Activated gamma-delta T cell (primary cell): ENCODE measurements around the gene TOR3A.
"Not testable (repeated sequence)": the region's sequence is repeated elsewhere in the genome, so short reads cannot be mapped to it uniquely, and the experiment has no call there.

Experiments used
- DNase-seq: peaks from one replicate; lab custom pipeline; 2025; lab: John Stamatoyannopoulos, UW

Gene TOR3A

GRCh38 chr1:179107706-179108629 is 26.1 kb downstream of the TOR3A start:
- no peak for DNase-seq

DNA sequence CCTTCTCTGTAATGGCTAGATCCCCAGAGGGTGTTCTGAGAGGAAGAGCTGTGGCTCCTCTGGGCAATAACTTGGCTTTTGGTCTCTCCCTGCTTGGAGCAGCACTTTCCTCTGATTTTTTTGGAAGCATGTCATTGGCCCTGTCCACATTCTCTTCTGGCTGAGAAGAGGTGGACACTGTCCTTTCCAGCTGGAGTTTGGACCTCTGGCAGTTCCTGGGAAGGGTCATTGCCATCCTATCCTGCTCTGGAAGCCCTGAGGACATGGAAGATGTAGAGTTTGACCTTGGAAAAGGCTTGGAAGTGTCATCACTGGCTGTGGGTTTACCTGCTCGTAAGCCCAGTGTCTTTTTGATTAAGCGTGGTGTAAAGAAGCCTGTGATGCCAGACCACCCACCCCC is 26.8 kb downstream of the TOR3A start:
- DNase-seq, result no peak

DNA sequence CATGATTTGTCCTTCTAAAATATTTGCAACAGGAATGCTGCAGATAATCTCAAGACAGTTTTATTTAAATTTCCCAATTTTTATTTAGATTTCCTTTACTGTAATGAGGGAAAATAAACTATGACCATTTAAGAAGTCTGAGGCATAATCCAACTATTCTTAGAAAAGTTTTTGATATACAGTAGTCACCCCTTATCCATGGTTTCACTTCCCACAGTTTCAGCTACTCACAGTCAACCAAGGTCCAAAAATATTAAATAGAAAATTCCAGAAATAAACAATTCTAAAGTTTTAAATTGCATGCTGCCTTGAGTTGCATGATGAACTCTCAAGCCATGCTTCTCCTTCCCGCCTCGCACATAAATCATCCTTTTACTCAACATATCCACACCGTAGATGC is 33.3 kb downstream of the TOR3A start:
- no peak for DNase-seq

DNA sequence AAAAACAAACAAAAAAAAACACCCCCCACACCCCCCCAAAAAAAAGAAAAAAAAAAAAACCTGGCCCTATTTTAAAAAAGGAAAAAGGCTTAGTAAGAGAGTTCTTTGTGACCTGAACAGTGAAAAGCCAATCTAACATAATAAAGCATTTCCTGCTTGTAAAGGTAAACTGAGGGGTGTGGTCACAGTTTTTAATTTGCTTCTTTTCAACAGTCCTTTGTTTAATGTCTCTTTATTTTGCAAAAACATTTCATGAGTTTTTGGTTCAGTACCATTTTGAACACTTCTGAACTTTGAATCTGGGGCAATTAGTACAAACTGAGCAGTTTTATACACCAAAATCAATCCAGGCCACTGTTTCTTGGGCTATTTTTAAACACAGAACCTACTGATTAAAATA is 37.6 kb downstream of the TOR3A start:
- no peak for DNase-seq

DNA sequence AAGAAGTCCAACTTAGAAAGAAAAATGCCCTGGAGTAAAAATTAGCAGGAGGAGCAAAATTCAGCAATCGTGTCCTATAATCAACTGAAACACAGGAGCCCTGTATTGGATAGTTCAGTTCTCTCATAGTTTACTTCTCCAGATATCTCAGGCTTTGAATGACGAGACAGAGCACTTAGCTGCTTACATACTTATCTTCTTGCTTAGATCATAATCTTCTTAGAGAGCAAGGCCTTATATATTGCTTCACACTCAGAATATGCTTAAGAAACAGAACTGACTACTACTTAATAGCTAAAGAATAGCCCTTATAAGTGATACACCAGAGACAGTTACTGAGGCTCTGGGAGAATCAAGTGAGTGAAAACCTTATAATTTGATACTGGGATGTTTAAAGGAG is 38.9 kb downstream of the TOR3A start:
- no peak for DNase-seq

DNA sequence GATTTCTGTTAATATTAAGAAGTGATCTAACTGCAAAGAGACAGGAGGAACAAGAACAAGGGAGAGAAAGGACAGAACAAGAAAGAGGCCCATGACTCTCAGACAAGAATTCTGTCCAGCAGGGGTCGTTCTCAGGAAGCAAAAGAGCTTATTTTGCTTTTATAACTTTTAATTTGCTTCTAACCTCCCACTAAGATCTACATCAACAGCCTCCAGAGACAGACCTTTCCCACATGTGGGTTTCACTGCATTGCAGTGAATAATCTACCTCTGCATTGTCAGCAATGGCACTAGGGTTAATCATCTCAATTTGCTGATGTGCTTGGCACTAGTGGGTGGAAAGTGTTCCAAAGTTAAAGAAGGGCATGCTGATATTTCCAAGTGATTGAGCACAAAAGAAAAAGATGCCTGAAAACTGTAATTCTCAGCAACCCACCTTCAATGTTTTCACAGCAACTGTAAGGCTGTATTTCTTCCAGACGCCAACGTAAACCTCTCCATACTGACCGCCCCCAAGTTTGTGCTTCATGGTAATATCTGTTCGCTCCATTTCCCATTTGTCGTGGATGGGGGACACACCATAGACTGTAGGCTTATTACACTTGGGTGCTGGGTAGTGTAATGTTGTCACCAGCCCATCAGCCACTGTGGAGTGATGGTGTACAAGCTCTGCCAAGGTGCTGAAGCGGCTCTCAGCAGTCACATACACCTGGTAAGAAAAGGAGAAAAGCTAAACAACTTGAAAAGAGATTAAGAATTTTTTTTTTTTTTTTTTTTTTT is 39.5 kb downstream of the TOR3A start:
- DNase-seq, result no peak

DNA sequence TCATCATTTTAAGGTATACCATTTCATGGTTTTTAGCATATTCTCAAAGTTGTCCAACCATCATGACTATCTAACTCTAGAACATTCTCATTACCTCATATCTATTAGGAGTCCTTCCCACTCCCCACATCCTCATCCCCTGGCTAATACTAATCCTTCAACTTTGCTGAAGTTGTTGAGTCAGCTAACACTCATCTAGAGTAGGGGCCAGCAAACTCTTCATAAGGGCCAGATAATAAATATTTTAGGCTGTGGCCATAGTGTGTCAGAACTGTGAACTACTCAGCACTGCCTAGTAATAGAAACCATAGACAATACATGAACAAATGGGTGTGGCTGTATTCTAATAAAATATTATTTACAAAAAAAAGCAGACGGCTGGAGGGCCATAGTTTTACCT is 43.0 kb downstream of the TOR3A start:
- no peak for DNase-seq

GRCh38 chr1:179126338-179127060 is 44.6 kb downstream of the TOR3A start:
- no peak for DNase-seq

DNA sequence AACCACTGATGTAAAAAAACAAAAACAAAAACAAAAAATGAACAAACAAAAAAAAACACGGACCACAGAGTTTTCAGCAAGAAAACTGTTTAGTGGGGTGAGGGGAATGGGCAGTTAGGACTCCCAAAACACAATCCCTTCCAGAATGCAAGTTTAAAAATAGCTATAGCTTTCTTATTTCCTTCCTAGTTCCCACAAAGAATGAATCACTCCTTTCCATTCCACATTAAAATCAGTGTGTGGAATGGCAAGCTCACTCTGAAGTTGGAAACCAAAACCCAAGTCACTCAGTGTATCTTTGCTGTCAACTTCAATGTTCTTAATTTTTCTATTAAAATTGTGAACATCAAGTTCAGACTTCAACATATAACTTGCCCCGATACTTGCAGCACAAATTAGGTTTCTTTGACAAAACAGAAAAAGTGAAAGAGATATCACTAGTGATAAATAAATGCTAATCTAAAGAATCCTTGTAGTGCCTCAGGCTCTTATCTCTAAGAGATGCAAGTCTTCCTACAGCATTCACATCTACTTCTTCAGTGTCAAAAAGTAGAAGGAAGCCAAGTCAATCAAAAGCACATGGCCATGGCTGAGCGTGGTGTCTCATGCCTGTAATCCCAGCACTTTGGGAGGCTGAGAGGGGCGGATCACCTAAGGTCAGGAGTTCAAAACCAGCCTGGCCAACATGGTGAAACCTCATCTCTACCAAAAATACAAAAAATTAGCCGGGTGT is 45.5 kb downstream of the TOR3A start:
- no peak for DNase-seq

GRCh38 chr1:179128520-179128919 is 46.6 kb downstream of the TOR3A start:
- DNase-seq, result no peak

DNA sequence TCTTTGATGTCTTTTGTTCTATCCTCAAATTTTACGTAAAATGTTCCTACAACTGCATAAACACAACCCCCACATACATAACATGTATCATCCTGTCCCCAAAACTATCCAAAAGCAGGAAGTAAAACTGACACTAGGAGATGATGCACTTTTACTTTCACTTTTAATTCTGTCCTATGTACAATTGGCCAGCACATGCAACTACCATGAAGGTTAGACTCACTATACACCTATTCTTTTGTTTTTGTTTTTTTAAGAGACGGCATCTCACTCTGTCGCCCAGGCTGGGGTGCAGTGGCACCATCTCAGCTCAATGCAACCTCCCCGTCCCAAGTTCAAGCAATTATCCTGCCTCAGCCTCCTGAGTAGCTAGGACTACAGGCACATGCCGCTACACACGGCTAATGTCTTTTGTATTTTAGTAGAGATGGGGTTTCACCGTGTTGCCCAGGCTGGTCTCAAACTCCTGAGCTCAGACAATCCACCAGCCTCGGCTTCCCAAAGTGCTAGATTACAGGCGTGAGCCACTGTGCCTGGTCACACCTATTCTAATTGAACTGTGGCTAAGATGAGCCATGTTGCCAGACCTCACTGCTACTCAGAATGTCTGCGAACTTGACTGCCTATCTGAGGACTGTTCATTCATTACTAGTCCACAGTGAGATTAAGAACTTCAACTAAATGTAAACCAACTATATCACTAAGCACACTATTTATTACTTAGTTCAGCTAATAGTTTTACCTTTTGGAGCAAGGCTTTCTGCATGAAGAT is 48.0 kb downstream of the TOR3A start:
- no peak for DNase-seq

DNA sequence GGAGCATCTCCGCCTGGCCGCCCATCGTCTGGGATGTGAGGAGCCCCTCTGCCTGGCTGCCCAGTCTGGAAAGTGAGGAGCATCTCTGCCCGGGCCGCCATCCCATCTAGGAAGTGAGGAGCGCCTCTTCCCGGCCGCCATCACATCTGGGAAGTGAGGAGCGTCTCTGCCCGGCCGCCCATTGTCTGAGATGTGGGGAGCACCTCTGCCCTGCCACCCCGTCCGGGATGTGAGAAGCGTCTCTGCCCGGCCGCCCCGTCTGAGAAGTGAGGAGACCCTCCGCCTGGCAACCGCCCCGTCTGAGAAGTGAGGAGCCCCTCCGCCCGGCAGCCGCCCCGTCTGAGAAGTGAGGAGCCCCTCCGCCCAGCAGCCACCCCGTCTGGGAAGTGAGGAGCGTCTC is 53.3 kb downstream of the TOR3A start:
- DNase-seq, result not testable (repeated sequence)

DNA sequence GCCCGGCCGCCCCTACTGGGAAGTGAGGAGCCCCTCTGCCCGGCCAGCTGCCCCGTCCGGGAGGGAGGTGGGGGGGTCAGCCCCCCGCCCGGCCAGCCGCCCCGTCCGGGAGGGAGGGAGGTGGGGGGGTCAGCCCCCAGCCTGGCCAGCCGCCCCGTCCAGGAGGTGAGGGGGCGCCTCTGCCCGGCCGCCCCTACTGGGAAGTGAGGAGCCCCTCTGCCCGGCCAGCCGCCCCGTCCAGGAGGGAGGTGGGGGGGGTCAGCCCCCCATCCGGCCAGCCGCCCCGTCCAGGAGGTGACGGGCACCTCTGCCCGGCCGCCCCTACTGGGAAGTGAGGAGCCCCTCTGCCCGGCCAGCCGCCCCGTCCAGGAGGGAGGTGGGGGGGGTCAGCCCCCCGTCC is 53.8 kb downstream of the TOR3A start:
- DNase-seq, result not testable (repeated sequence)

GRCh38 chr1:179137617-179138255 is 55.9 kb downstream of the TOR3A start:
- no peak for DNase-seq

- not testable (repeated sequence) for DNase-seq
Observed at GRCh38 chr1:179138755-179139154, 56.9 kb downstream of the TOR3A start.

- no peak for DNase-seq
Observed at GRCh38 chr1:179141592-179142251, 59.9 kb downstream of the TOR3A start.

DNA sequence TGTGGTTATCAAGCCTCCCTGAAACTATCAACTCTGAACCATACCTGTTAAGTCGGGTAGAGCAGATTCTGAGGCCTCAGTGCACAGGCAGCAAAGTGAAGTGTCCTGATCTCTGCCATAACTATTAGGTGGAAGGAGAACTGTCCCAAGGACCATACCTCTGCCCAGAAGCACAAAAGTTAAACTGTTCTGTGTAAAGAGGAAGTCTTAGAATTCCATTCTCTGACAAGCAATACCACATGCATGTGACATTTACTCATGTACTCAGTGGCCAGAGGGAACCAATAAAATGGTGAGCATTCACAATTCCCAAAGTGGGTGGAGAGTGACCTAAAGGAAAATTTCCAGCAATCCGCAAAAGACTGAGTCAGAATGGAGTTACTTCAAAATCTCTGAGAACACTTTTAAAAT is 61.0 kb downstream of the TOR3A start:
- no peak for DNase-seq

- DNase-seq, result no peak
Observed at GRCh38 chr1:179143322-179143721, 61.5 kb downstream of the TOR3A start.

DNA sequence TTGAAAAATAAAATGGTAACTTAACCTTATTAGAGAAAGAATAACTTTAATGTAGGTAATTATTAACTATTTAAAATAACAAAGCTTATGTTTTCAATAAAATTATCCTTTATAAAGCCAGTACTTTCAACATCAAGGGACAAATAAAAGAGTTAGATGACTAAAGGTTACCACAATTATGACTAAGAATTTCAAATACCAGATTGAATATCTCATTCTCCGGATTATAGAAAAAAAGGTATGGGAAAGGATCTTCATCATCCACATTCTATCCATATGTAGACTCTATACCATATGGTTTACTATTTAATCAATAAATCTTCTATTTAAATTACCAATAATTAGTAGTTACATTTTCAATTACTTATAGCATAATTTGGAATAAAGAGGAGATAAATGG is 62.8 kb downstream of the TOR3A start:
- no peak for DNase-seq

- DNase-seq, result no peak
Observed at GRCh38 chr1:179145521-179145920, 63.7 kb downstream of the TOR3A start.
